Cardiac muscle cell (in vitro differentiated cells and primary cell): ENCODE data around the gene LARP4B. TPM values are rescaled to one million over a fixed set of nuclear protein-coding genes. Genes with fewer than 3 reads are reported as not detected.

Experiments used
- DNase-seq, 2 donors: peaks; one replicate each; pipeline versions ENCODE4 v3.0.0 to v3.0.0-alpha.2; 2010 to 2017; ENCODE audit warnings: low read depth in 1 of 2, low spot score in 1 of 2
- H3K27ac ChIP-seq: fragments of 200-600 bp; sonication (generic); 2 replicates; pipeline ENCODE4 v1.5.1; 2016
- H3K27me3 ChIP-seq: fragments of 200-600 bp; sonication (generic); 2 replicates; pipeline ENCODE4 v1.6.0; 2016; ENCODE audit warnings: control low read depth
- H3K36me3 ChIP-seq: fragments of 200-600 bp; sonication (generic); 2 replicates; pipeline ENCODE4 v1.5.1; 2016; ENCODE audit warnings: control low read depth
- H3K4me1 ChIP-seq: fragments of 200-600 bp; sonication (generic); 2 replicates; pipeline ENCODE4 v1.8.1; 2017; ENCODE audit warnings: low read depth, mild to moderate bottlenecking, mixed run types
- H3K4me3 ChIP-seq: fragments of 200-600 bp; sonication (generic); 2 replicates; pipeline ENCODE4 v1.5.1; 2016; ENCODE audit warnings: mild to moderate bottlenecking
- H3K9me3 ChIP-seq: fragments of 200-600 bp; sonication (generic); 2 replicates; pipeline ENCODE4 v1.5.1; 2017; ENCODE audit warnings: low read depth, mild to moderate bottlenecking, control low read depth
- CTCF ChIP-seq: IDR thresholded peaks from 2 replicates; pipeline ENCODE4 v1.5.1; 2012; ENCODE audit warnings: low read depth, mild to moderate bottlenecking, low read length
- polyA plus RNA-seq: library from polyadenylated mRNA; unstranded; fragments of >200 nt; fragmentation: Nextera tagmentation; extraction: Ambion mirVana; gene quantifications from 2 replicates; pipeline ENCODE4 v1.2.1, GENCODE V29; 2016
- total RNA-seq: library from RNA; depleted of rRNA; stranded (reverse); fragments of >200 nt; gene quantifications from 2 replicates; pipeline ENCODE4 v1.2.3, GENCODE V29; 2016

LARP4B gene
- total and polyA plus RNA-seq, 2 experiments from 2014 or later: 23.4 to 36.2 TPM

GRCh38 chr10:794382-794956 lies 137.0 kb downstream of the LARP4B start:
- Histone ChIP-seq H3K27ac (no peak overlapping the region), H3K27me3 (no peaks in the 10 kb centered on the region), H3K9me3 (no peaks in the 10 kb centered on the region), H3K4me3 (no peak overlapping the region), H3K36me3 (no peaks in the 10 kb centered on the region), H3K4me1 (no peaks in the 10 kb centered on the region)
- peak; percentile 46 for TF ChIP-seq CTCF
- DNase-seq: peak in 1 of 2 donors; percentile 53

GRCh38 chr10:792792-793100 lies 138.8 kb downstream of the LARP4B start:
- no peak for TF ChIP-seq CTCF
- H3K27ac ChIP-seq: no peak overlapping the region
- no peaks in the 10 kb centered on the region for H3K27me3 ChIP-seq
- no peaks in the 10 kb centered on the region for H3K4me1 ChIP-seq
- H3K4me3 ChIP-seq: no peak overlapping the region
- H3K9me3 ChIP-seq: no peaks in the 10 kb centered on the region
- H3K36me3 ChIP-seq: no peaks in the 10 kb centered on the region
- peak in 1 of 2 donors; percentile 54 for DNase-seq

- no peak for TF ChIP-seq CTCF
- no peaks in the 10 kb centered on the region for H3K36me3 ChIP-seq
- H3K4me3 ChIP-seq: no peak overlapping the region
- H3K4me1 ChIP-seq: no peaks in the 10 kb centered on the region
- DNase-seq: no peak
- no peaks in the 10 kb centered on the region for H3K9me3 ChIP-seq
- H3K27me3 ChIP-seq: no peaks in the 10 kb centered on the region
- H3K27ac ChIP-seq: no peak overlapping the region
Observed at GRCh38 chr10:792083-792791, 139.3 kb downstream of the LARP4B start.

GRCh38 chr10:791639-792038 lies 139.9 kb downstream of the LARP4B start:
- Histone ChIP-seq H3K27me3 (no peaks in the 10 kb centered on the region), H3K4me3 (no peak overlapping the region), H3K27ac (no peak overlapping the region), H3K36me3 (no peaks in the 10 kb centered on the region), H3K9me3 (no peaks in the 10 kb centered on the region), H3K4me1 (no peaks in the 10 kb centered on the region)
- no peak for DNase-seq
- TF ChIP-seq CTCF: no peak

- Histone ChIP-seq H3K4me3 (no peak overlapping the region), H3K36me3 (no peaks in the 10 kb centered on the region), H3K27me3 (peaks cover 2% of the 10 kb centered on the region), H3K9me3 (no peaks in the 10 kb centered on the region), H3K27ac (no peak overlapping the region), H3K4me1 (no peaks in the 10 kb centered on the region)
- no peak for TF ChIP-seq CTCF
- no peak for DNase-seq
Observed at GRCh38 chr10:790821-791551, 140.5 kb downstream of the LARP4B start.
